Right lobe of liver (tissue), 6 donors: ENCODE measurements around the gene LGALS3BP. TPM values are rescaled to one million over a fixed set of nuclear protein-coding genes. Genes with fewer than 3 reads are reported as not detected.
A peak's percentile ranks its signal among the peaks of the same experiment; 100 is the strongest.

Experiments used
- ATAC-seq, 4 donors: fragments of 200-7000 bp; cut with Tn5 transposase; one replicate each; pipeline ENCODE4 v1.9.1; 2020; ENCODE audit warnings: mild to moderate bottlenecking in 4 of 4, moderate library complexity in 4 of 4
- DNase-seq, 3 donors: peaks; one replicate each; pipeline ENCODE4 v3.0.0-alpha.2; 2020
- H3K27ac ChIP-seq, 3 donors: fragments of 200-600 bp; one replicate each; pipeline ENCODE4 v1.8.0; 2022
- H3K27me3 ChIP-seq, 2 donors: fragments of 200-600 bp; one replicate each; pipeline ENCODE4 v1.8.0; 2022
- H3K36me3 ChIP-seq, 4 donors: fragments of 200-600 bp; sonication (generic) in 1 of 4; one replicate each; pipeline versions ENCODE4 v1.5.1 to v1.8.0; 2017 to 2022; ENCODE audit warnings: control low read depth in 1 of 4
- H3K4me1 ChIP-seq, 4 donors: fragments of 200-600 bp; sonication (generic) in 1 of 4; one replicate each; pipeline versions ENCODE4 v1.5.1 to v1.8.0; 2017 to 2022; ENCODE audit warnings: control low read depth in 1 of 4
- H3K4me3 ChIP-seq, 3 donors: fragments of 200-600 bp; one replicate each; pipeline ENCODE4 v1.8.0; 2022
- H3K9me3 ChIP-seq, 4 donors: fragments of 200-600 bp; sonication (generic) in 1 of 4; one replicate each; pipeline versions ENCODE4 v1.5.1 to v1.8.0; 2017 to 2022; ENCODE audit warnings: control low read depth in 1 of 4
- CTCF ChIP-seq, 4 donors: fragments of 200-600 bp in 3 of 4; fragments of 450-650 bp in 1 of 4; IDR thresholded peaks; one replicate each; pipeline versions ENCODE4 v1.5.1 to v1.8.0; 2016 to 2022; ENCODE audit warnings: antibody characterized with exemption in 4 of 4, mild to moderate bottlenecking in 2 of 4
- POLR2A ChIP-seq: fragments of 450-650 bp; IDR thresholded peaks from one replicate; pipeline ENCODE4 v1.6.1; 2017; ENCODE audit warnings: antibody characterized with exemption, mild to moderate bottlenecking
- WGBS: methylation state at CpG from one replicate; pipeline ENCODE4 v1.1.6; 2018; ENCODE audit warnings: low coverage, low lambda C conversion rate; ENCODE audit not compliant: insufficient coverage; ENCODE audit errors: missing lambda C conversion rate; 5-methylcytosine and 5-hydroxymethylcytosine counted together
- intact Hi-C, 2 donors: fragments of 100-400 bp; cut with DNase I; formaldehyde crosslinking; loops; one replicate each; pipeline versions ENCODE4 v1.11.2 to v1.14.1; 2022
- total RNA-seq, 6 experiments: library from RNA; depleted of rRNA in 2 of 6; stranded (reverse); fragments of >200 nt in 2 of 6; fragmentation: NEBNext Ultra II Directional in 3 of 6; extraction: Animal tissue kit (Norgen Biotek cat#: 25700) in 3 of 6; gene quantifications; one replicate each; pipeline versions ENCODE4 v1.1.0 to v1.2.4, GENCODE V29; 2016 to 2023
- donor health status: DM: no; HTN: yes; CAD: no.
- donor health status: DM: no; HTN: no; CAD: no.
- donor health status: DM: no; HTN: no; CAD: no.
- donor health status: DM: no; HTN: yes; CAD: no.
- donor health status: DM: no; HTN: yes; CAD: no.

Gene LGALS3BP
- total RNA-seq, 6 experiments from 2014 or later = 82.8 to 257 (median 121) TPM

DNA sequence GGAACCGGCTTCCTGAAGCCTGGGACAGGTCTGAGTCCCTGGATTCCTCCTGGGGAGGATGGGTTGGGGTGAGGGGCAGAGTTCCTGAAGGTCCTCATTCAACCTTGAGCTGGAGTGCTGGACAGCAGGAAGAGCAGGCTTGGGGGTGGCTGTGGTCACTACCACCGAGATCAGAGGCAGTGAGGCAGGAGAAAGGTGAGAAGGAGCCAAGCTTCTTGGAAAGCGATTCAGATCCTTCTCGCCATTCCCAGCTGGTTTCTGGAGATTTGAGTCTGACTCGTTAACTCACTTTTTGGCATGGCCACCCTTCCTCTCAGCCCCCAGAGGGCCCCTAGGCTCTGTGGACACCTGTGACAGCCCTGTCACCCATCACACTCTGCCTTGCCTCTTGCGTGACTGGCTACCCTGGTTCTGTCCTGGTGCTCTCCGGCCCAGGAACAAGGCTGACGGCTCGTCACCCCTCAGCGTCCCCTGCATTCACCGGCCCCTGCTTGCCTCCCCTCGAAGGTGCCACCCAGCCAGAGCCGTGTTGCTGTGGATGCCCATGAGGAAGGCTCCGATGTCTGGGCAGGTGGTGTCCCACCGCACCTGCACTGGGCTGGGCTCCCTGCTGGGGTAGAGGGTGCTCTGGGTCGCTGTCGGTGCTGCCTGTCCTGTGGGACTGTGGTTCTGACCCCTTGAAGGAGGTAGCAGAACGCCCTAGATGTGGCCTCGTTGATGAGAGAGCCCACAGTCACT lies 44.9 kb downstream of the LGALS3BP start:
- peak overlapping the region; percentile 26 to 49 (median 29) for H3K27ac ChIP-seq
- 44% methylated on average over 6 of the region's 19 CpGs for WGBS
- intact Hi-C loops = no loop called here
- no peaks in the 10 kb centered on the region for H3K36me3 ChIP-seq
- no peak for ATAC-seq
- no peak overlapping the region for H3K4me3 ChIP-seq
- H3K27me3 ChIP-seq = no peaks in the 10 kb centered on the region
- no peaks in the 10 kb centered on the region for H3K9me3 ChIP-seq
- H3K4me1 ChIP-seq = no peaks in the 10 kb centered on the region
- no peak for DNase-seq
- no peak for TF ChIP-seq CTCF (IDR thresholded peaks at IDR 0.05)
- TF ChIP-seq POLR2A = no peak

DNA sequence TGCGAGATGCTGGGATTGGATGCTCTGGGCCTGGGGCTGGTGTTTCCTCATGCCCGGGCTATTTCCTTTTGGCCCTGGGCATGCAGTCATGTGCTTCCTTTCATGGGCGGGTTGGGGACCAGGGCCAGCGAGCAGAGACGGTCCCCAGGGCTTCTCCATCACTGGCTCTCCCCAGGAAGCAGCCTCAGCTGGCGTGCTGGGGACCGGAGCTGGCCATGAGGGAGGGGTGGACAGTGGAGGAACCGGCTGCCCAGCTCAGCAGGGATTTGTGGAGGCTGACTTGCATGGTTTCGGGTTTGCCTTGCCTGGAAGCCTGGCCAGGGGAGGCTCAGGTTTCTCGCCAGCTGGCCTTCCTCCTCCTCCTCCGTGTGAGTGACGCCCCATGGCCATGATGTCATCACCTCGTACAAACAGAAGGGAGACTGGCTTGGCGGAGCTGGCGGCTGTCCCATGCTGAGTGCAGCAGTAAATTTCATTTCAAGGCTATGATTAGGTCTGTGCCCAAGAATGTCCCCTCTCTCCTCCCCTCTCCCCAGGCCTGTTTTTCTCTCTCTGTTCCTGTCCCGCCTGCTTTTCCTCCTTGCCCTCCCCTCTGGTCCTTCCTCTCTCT lies 45.7 kb downstream of the LGALS3BP start:
- intact Hi-C loops = no loop called here
- peak; percentile 76 to 85 (median 82) for DNase-seq
- H3K27me3 ChIP-seq = no peaks in the 10 kb centered on the region
- TF ChIP-seq CTCF (IDR thresholded peaks at IDR 0.05) (no peak), POLR2A (no peak)
- H3K4me3 ChIP-seq = no peak overlapping the region
- no peaks in the 10 kb centered on the region for H3K36me3 ChIP-seq
- H3K4me1 ChIP-seq = no peaks in the 10 kb centered on the region
- no peaks in the 10 kb centered on the region for H3K9me3 ChIP-seq
- H3K27ac ChIP-seq = peak overlapping the region; percentile 29 to 62 (median 49)
- ATAC-seq = peak; percentile 69 to 82 (median 78)
- 16% methylated on average over 5 of the region's 16 CpGs for WGBS

- 81% methylated on average over 10 of the region's 18 CpGs for WGBS
- intact Hi-C loops = no loop called here
- H3K36me3 ChIP-seq = no peaks in the 10 kb centered on the region
- TF ChIP-seq POLR2A = no peak
- no peak for TF ChIP-seq CTCF (IDR thresholded peaks at IDR 0.05)
- no peaks in the 10 kb centered on the region for H3K4me1 ChIP-seq
- ATAC-seq (peak; percentile 38 to 68 (median 57)), DNase-seq (no peak)
- no peak overlapping the region for H3K4me3 ChIP-seq
- H3K27ac ChIP-seq = peak overlapping the region; percentile 29 to 62 (median 49)
- no peaks in the 10 kb centered on the region for H3K9me3 ChIP-seq
- H3K27me3 ChIP-seq = no peaks in the 10 kb centered on the region
Observed at GRCh38 chr17:78933025-78933958, 46.4 kb downstream of the LGALS3BP start.

- Histone ChIP-seq H3K27ac (no peak overlapping the region), H3K4me3 (no peak overlapping the region), H3K4me1 (no peaks in the 10 kb centered on the region), H3K9me3 (no peaks in the 10 kb centered on the region), H3K36me3 (no peaks in the 10 kb centered on the region), H3K27me3 (no peaks in the 10 kb centered on the region)
- 59% methylated on average over 5 of the region's 31 CpGs for WGBS
- TF ChIP-seq CTCF (IDR thresholded peaks at IDR 0.05) = no peak
- no peak for ATAC-seq
- no peak for DNase-seq
- intact Hi-C loops = no loop called here
Observed at GRCh38 chr17:78929908-78930775, 49.6 kb downstream of the LGALS3BP start.
